ENCODE results near the gene RYR2.

DNA sequence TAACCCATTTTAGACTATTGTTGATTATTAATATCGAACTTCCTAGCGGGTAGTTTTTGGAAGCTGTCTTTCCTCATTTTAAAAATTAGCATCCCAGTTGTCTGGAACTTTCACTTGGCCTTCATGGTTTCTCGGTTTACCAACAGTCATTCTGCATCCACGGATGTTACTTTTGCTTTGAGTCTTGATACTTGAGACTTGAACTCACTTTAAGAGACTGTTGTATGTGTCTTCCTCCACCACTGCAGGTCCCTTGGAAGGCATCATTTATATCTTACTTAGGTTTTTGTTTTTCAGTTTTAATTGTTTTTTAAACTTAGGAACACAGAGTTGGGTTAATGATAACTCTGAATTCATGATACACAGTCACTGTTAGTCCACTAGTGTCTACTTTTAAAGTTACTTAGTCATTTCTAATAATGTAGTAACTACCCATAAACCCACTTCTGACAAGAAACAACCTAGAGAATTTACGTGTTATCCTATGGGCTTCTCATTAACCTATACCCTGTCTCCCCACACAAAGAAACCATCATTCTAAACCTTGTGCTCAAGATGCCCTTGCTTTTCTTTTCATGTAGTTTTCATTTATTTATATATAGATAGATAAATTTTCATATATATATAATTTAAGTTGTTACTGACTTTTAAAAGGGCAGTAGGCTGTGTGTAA, 696.1 kb downstream of the RYR2 start:
- TF ChIP-seq, protein P1, sequence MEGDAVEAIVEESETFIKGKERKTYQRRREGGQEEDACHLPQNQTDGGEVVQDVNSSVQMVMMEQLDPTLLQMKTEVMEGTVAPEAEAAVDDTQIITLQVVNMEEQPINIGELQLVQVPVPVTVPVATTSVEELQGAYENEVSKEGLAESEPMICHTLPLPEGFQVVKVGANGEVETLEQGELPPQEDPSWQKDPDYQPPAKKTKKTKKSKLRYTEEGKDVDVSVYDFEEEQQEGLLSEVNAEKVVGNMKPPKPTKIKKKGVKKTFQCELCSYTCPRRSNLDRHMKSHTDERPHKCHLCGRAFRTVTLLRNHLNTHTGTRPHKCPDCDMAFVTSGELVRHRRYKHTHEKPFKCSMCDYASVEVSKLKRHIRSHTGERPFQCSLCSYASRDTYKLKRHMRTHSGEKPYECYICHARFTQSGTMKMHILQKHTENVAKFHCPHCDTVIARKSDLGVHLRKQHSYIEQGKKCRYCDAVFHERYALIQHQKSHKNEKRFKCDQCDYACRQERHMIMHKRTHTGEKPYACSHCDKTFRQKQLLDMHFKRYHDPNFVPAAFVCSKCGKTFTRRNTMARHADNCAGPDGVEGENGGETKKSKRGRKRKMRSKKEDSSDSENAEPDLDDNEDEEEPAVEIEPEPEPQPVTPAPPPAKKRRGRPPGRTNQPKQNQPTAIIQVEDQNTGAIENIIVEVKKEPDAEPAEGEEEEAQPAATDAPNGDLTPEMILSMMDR (IDR thresholded peaks at IDR 0.05): no peak
- no peak for TF ChIP-seq POLR2A (IDR thresholded peaks at IDR 0.05)
- TF ChIP-seq POLR2AphosphoS5 (IDR thresholded peaks at IDR 0.05): no peak
- TF ChIP-seq EP300 (IDR thresholded peaks at IDR 0.05): no peak
